Measurements from ENCODE around the gene SPATA31A7.
"Not testable (repeated sequence)": the region's sequence is repeated elsewhere in the genome, so short reads cannot be mapped to it uniquely, and the experiment has no call there.

The SPATA31A7 gene

GRCh38 chr9:61189736-61190135, at the start of gene SPATA31A7:
SPATA31A7 (plus strand) TSS chr9:61190036; CDS start chr9:61190065, 29 bp downstream.
- not testable (repeated sequence) for DNase-seq

DNA sequence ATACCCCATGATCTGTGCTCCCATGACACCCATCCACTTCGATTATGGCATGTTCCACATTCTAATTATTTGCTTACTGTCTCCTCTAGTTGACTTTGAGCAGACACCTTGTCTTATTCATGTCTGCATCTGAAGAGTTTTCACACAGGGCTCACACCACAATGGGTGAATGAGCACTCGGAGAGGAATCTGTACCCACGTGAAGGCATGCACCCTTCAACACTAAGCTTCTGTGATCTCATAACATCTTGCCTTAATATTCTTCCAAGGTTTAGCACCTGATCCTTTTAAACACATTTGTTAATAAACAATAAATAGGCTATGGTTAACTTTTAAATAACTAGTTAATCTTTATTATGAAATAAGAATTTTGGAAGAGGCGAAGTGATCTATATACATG, 36.6 kb downstream of the SPATA31A7 start:
- DNase-seq: not testable (repeated sequence)
